ENCODE data around the gene TST. TPM values are rescaled to one million over a fixed set of nuclear protein-coding genes. Genes with fewer than 3 reads are reported as not detected.

TST gene
- total RNA-seq, 2 donors from 2014 or later, result 507 to 576 TPM

DNA sequence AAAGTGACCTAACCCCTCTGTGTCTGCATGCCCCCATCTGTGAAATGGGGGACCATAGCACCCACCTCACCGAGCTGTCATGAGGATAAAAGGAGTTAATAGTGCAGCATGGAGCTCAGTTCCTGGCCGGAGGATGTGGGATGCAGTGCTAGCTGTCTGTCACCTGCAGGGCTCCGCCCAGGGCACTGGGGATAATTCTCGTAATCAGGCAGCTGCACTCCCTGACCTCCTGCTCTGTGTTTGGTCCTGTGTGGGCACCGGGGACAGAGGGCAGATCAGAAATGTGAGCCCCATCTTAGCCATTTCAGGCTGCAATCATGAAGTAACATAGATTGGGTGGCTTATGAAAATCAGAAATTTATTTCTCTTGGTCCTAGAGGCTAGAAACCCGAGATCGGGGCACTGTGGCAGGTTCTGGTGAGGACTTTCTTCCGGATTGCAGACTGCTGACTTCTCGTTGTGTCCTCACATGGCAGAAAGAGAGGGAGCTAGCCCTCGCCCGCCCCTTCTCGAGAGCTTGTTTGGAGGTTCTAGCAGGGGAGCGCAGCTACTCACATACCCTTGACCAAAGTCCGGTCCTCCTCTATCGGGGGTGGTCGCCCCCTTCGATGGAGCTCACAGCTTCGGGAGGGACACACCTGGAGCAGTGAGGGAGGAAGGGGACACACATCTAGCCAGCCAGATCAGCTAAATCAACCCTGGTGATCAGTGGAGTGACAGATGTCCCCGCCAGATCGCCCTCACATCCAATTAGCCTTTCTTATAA, 35.5 kb upstream of the TST start:
- intact Hi-C loops (cut with DNase I, micrococcal nuclease), result no loop called here
- ATAC-seq, result peak; percentile 23
- DNase-seq, result peak in 1 of 2 donors; percentile 37

DNA sequence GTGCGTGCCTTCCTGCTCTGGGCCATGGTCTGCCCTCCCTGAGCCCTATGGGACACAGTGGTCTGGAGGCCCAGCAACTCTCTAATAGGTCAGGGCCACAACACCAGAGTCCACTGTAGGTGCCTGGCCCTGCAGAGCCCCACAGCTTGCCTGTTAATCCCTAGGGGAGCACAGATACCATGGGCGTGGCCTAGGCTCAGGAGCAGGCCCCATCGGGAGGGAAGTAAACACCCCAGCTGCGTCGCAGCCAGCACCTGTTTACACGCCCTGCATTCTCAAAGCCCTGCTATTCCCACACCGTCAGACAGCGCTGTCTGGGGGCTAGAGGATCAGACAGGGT, 34.8 kb upstream of the TST start:
- DNase-seq (peak; percentile 50 to 54), ATAC-seq (peak; percentile 23)

DNA sequence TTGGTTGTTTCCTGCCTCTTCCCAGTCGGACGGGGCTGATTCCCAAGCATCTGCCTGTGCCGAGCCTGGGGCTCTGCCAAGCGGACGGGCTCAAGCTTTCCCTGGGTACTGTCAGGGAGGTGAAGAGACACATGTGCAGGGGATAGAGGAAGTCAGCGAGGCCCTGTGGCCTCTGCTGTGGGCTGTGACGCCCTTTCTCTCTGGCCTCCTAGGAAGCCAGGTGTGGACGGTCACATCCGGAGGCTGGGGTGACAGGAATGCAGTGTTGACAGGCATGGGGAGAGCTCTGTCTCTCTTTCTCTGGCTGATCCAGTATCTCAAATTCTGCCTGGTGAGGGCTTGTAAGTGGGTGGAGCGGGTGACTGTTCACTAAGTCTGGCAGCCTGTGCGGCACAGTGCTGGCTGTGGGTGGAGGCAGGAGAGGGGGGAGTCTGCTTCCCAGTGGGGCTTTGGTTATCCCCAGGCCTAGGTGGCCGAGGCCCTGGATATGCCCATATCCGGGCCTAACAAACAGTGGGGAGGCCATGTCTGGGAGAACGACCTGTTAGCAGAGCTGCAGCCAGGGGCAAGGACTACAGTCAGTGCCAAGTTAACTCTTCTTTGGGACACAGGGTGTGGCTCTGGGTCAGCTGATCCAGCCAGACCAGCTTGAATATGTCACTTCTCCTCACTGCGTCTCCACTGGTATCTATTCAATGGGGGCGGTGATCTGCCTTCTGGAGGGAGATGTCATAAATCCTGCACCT, 34.2 kb upstream of the TST start:
- DNase-seq (peak; percentile 41 to 60), ATAC-seq (peak; percentile 55)
- intact Hi-C loops (cut with DNase I, micrococcal nuclease), result no loop called here

More for the DNA sequence above, 34.8 kb upstream of the TST start:
- intact Hi-C loops (cut with DNase I, micrococcal nuclease), result no loop called here

DNA sequence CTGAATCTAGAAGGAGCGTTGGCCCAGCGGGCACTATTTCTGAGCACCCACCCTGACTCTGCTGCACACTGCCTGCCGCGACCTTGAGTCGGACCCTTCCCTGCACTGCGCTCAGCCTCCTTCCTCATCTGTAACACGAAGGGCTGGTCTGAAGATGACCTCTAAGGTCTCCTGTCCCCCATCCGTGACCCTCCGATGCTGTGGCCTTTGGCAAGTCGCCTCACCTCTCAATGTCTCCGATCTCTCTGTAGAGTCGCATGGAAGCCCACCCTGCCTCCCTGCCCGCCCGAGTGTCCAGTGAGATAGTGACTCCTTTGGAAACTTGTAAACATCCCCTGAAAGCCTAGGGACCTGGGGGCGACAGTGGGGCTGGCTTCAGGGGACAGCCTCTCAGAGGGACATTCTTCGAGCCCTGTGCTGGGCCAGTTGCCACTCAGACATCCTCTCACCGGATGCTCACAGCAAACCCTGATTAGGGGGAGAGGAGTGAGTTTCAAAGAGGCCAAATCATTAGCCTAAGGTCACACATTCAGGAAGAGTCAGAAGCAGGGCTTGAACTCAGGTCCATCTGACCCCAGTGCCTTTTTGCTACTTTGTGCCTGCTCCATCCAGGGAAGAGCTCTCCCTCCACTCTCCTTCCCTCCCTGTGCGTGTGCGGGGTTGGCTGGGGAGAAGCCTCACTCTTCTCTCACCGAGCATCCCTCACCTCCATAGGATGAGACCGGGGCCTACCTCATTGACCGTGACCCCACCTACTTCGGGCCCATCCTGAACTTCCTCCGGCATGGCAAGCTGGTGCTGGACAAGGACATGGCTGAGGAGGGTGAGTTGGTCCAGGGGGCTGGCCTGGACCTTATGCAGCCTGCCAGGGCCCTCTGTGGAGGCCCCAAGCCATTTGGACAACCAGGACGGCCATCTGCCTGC, 33.4 kb upstream of the TST start:
- no peak for DNase-seq
- intact Hi-C loops (cut with DNase I, micrococcal nuclease), result no loop called here
- ATAC-seq, result no peak

DNA sequence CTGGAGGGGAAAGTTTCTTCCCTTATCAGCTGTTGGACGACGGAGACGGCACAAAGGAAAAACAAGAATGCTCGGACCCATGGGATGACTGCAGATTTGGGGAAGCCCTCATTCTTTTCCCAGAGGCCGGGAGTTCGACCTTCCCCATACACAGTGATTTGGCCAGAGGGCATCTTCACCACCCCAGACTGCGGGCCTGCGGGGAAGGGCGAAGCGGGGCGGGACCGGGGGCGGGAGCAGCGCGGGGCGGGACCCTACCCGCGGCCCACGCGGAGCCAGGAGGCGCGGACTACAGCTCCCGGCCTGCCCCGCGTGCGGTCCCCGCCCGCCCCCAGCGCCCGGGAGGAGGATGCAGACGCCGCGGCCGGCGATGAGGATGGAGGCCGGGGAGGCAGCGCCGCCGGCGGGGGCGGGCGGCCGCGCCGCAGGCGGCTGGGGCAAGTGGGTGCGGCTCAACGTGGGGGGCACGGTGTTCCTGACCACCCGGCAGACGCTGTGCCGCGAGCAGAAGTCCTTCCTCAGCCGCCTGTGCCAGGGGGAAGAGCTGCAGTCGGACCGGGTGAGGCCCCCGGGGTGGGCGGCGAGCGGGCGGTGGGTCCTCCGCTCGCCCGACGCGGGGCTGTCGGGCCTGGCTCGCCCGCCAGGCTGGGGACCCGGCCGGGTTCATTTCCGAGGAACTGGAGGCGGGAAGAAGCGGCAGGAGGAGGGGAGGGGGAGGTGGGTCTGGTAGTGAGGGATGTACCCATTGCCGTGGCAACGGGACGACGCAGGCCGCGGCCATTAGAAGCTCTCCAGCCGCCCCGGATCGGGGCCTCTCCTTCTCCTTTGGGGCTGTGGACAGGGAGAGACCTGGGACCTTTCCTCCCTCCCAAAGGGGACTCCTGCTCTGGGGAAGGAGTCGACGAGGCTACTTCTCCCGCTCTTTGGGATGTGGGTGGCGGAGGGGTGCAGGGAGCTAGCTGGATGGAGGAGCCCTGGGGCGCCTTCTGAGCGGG, 32.4 kb upstream of the TST start, which contains the start of gene KCTD17:
Gene KCTD17 (plus strand): TSS at position 352 of the 995 bp plus-strand sequence. CDS start 19 bp downstream, at position 371.
- DNase-seq (peak; percentile 76 to 85), ATAC-seq (peak; percentile 70)
- intact Hi-C loops (cut with DNase I, micrococcal nuclease), result no loop called here

DNA sequence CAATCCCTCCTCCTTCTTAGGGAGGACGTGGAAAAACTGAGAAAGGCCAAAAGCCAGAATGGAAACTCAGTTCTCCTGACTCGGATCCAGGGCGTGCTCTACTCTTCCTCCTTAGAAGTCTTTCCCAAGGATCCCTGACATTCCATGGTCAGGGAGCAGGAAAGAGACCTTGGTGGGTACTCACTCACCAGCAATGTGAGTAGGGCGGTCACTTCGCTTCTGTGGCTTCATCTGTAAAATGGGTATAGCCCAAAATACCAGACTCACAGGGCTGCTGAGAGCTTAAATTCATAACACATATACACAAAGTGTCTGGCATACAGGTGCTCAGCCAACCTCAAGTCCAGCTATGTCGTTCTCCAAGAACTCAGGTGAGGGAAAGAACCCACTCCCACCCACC, 31.7 kb upstream of the TST start:
- intact Hi-C loops (cut with DNase I, micrococcal nuclease), result no loop called here
- ATAC-seq (no peak), DNase-seq (no peak)

DNA sequence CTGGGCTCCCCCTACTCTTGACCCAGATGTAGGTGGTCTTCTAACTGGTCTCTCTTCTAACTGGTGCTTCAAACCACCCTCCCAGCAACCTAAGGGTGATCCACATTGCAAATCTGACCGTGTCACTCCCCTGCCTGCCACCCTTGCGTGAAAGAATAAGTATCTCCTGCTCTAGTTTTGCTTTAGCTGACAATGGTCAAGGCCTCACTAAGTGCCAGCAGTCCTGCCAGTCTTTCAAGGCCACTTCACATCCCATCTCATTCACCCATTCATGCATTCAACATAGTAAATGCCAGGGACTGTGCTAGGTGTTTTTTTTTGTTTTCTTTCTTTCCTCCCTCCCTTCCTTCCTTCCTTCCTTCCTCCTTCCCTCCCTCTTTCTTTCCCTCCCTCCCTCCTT, 30.0 kb upstream of the TST start:
- no peak for DNase-seq
- intact Hi-C loops (cut with DNase I, micrococcal nuclease), result no loop called here
- ATAC-seq, result no peak

DNA sequence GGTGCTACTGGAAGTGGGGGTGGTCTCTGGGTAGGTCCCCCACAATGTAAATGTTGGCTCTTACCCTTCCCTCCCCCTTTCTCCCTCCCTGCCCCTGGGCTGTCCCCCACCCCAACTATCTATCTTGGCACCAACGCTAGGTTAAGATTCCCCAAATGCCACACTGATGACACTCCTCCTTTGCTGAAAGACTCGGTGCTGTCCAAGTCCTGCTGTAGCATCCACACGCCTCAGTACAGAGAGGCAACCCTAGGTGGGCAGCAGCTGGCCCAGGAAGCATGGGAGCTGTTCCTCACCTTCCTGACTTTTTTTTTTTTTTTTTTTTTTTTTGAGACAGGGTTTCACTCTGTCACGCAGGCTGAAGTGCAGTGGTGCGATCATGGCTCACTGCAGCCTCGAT, 28.9 kb upstream of the TST start:
- no peak for ATAC-seq
- DNase-seq, result no peak
- intact Hi-C loops (cut with DNase I, micrococcal nuclease), result no loop called here

DNA sequence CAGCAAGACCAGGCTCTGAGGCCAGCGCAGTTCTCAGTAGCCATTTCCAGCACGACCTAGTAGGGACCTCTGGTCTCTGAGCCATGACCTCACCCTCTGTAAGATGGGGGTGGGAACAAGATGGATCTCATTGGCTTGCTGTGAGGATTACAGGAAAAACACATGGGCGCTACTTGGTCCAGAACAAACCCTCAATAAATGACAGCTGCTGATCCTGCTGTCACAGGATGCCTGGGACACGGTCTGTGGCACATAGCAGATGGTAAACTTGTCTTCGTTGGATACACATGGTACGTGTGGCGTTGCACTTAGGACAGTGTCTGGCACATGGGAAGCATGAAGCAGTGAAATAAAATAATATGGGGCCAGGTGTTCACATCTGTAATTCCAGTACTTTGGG, 27.8 kb upstream of the TST start:
- intact Hi-C loops (cut with DNase I, micrococcal nuclease), result no loop called here
- no peak for ATAC-seq

DNA sequence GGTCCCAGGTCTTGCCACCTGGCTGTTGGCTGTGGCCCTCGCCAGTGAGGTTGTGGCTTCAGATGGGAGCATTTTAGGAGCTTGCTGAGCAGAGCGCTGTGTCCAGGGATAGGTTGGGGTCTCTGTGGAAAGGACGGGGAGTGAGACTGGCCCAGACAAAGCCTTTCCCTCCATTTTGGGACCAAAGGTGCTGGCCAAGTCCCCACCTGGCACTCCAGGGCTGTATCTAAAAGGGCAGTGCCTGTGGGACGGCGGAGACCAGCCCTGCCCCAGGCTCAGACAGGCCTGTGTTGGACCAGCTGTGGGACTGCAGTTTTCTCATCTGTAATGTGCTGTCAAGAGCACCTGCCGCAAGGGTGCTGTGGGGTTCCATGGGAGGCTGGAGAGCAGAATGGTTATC, 27.3 kb upstream of the TST start:
- no peak for DNase-seq
- intact Hi-C loops (cut with DNase I, micrococcal nuclease), result no loop called here
- ATAC-seq, result no peak

More for the DNA sequence above, 27.8 kb upstream of the TST start:
- DNase-seq, result no peak

DNA sequence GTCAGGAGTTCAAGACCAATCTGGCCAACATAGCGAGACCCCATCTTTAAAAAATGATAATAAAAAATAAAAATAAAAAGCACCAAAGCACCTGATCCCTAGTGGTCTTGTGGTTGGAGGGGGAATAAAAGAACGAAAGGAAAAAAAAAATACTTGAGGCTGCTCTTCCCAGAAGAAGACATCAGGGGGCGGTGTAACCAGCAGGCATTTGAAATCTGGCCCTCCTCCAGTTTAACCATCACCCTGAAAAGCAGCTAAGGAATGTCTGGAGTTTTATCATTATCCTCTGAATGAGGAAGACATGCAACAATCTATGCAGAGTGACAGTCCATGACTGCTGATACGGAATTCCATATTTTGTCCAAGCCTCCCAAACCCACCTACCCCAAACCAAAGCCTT, 26.7 kb upstream of the TST start:
- intact Hi-C loops (cut with DNase I, micrococcal nuclease), result no loop called here
- DNase-seq (no peak), ATAC-seq (no peak)

DNA sequence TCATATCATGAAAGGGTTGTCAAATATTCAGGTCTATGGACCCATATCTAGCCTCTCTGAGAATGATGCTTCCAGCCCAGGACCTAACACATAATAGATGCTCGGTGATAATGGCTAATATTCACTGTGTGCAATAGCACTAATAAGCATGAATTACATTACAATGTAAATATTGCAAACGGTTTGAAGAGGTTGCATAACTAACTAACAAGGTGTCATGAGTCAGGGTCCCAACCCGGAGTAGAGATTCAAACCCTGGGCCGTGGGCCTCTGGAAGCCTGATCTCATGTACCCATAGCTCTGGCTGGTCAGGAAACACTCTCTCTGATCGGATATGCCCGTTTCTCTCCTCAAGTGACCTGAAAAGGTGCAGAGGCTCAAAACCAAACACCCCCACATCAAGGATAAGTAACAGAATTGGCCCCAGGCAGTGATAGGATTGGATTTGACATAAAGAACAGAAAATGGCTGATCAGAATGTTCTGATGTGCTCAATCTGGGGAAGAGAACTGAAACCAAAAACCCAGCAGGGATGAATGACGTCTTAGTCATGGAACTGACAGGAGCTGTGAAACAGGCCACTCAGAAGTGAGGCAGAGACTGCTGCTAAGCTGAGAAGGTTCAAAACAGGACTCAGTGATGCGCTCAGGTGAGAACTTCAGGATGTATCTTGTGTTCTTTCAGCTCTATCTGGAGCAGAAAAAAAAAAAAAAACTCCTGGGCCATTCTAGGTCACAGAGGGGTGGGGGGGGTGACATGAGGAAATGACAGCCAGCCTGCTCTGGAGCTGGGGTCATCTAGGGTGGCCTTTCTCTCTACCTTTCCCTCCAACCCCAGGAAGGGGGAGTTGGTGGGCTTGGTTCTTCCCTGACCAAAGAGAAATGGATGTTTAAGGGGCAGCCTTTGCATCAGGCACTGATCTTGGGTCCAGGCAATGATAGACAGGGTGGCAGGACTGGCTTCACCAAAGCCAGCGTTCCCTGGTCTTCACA, 25.7 kb upstream of the TST start:
- intact Hi-C loops (cut with DNase I, micrococcal nuclease), result no loop called here
- no peak for ATAC-seq

DNA sequence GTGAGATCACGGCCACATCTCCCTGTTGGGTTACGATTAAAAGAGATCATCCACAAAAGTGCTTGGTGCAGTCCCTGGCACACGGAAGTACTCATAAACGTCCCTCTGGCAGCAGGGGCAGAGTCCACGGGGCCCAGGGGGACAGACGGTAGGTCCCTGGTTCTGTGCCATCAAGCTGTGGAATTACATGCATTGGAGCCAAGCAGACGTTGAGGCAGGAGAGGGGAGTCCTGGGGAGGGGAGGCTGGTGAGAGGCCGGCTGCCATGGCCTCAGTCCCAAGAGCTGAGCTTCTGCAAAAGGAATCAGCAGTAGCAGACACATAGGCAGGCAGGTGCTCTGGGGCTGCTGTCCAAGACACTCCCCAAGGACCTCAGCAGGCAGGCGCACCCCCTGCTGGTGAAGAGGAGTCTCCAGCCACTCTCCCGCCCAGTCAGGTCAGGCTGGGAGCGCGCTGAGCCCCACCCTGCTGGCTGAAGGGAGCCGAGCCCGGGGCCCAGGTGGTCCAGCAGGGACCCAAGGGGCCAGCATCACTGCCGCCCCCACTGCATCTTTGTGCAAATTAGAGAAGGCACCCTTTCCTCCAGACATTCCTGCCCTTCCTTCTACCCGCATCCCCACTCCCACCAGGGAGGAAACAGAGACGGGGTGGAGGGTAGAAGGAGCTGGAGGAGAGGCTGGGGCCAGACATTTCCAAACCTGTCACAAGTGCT, 24.7 kb upstream of the TST start:
- DNase-seq (peak; percentile 88 to 89), ATAC-seq (peak; percentile 85)
- intact Hi-C loops (cut with DNase I, micrococcal nuclease), result no loop called here

More for the DNA sequence above, 25.7 kb upstream of the TST start:
- no peak for DNase-seq

DNA sequence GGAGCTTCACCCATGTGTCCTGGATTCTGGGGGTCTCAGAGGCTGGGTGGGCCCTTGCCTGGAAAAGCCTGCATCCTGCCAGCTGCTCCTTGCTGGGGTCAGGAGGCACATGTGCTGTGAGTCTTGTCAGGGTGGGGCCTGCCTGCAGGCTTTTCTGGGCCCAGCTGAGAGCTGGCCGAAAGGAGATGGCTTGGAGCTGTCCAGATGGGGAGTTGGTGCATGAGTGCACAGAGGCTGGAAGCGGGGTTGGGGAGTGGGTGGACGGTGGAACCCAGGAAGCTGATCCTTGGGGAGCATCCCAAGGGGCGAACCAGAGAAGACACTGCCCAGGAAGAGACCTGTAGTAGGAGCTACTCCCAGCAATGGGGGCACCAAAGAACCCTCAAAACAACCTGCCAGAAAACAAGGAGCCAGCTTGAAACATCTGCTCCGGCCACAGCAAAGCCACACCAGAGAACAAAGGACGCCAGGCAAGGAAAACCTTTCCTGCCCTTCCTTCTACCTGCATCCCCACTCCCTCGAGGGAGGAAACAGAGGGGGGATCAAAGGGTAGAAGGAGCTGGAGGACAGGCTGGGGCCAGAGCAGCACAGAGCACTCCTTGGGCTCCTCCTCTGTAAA, 24.1 kb upstream of the TST start:
- no peak for DNase-seq
- intact Hi-C loops (cut with DNase I, micrococcal nuclease), result no loop called here
- ATAC-seq, result peak; percentile 13

DNA sequence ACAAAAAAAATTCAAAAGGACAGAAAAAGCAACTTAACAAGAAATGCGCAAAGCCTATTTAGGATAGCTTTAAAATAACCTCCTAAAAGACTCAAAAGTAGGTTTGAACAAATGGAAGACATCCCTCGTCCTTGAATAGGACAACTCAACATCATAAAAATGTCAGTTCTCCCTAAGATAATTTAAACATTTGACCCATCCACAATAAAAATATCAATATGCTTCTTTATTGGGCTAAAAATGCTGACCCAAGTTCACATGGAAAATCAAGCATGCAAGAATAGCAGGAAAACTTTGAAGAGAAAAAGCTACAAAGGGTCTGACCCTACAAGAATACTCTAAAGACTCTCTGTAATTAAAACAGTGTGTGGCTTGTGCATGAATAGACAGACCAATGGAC, 20.2 kb upstream of the TST start:
- DNase-seq (no peak), ATAC-seq (no peak)
- intact Hi-C loops (cut with DNase I, micrococcal nuclease), result no loop called here

DNA sequence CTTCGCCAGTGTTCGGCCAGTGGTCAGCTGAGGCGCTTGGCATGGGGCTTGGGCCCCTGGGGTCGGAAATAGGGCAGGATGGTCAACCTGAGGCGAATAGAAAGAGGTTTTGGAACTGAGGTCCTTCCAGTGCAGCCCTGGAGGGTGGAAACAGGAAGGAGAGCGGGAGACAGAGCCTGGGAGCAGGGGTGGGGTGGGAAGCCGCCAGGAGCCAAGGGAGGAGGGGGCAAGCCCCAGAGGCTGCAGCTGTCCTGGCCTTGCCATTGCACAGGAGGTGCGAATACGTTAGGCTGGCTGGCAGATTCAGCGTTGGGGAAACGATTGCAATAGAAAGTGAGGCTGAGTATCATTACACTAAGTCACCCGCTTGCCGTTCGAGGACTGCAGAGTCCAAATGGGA, 18.4 kb upstream of the TST start:
- ATAC-seq (no peak), DNase-seq (no peak)
- intact Hi-C loops (cut with DNase I, micrococcal nuclease), result no loop called here
